A549 (cell line): Measurements from ENCODE around the gene RPL27.

Source experiments
- BHLHE40 ChIP-seq: IDR thresholded peaks from 2 replicates; pipeline ENCODE4 v1.6.1; 2012; ENCODE audit warnings: low read depth, low read length, inconsistent platforms
- CHD2 ChIP-seq: fragments of 150-350 bp; IDR thresholded peaks from 2 replicates; pipeline ENCODE4 v1.6.1; 2014; ENCODE audit warnings: low read length; ENCODE audit not compliant: partially characterized antibody
- CTCF ChIP-seq: fragments of >200 bp; sonication (Bioruptor Twin); formaldehyde crosslinking; IDR thresholded peaks from 3 replicates; pipeline ENCODE4 v1.5.1; 2016
- EP300 ChIP-seq, 2 experiments: fragments of >200 bp; sonication (Bioruptor Twin); formaldehyde crosslinking; IDR thresholded peaks; 2 replicates in 1 of 2; 3 replicates in 1 of 2; pipeline ENCODE4 v1.6.1; 2016 to 2017
- FOSB ChIP-seq: fragments of 250-450 bp; sonication (Bioruptor Pico); IDR thresholded peaks from 2 replicates; pipeline ENCODE4 v1.5.0; 2020; ENCODE audit warnings: mild to moderate bottlenecking, moderate library complexity
- FOSL2 ChIP-seq, 2 experiments: fragments of 450-650 bp in 1 of 2; fragments of >200 bp in 1 of 2; sonication (Bioruptor Twin) in 1 of 2; formaldehyde crosslinking; IDR thresholded peaks; 2 replicates each; pipeline versions ENCODE4 v1.5.0 to v1.6.1; 2016 to 2020; ENCODE audit warnings: mild to moderate bottlenecking in 1 of 2, moderate library complexity in 1 of 2
- HDAC2 ChIP-seq: fragments of 200-600 bp; sonication (generic); IDR thresholded peaks from 2 replicates; pipeline ENCODE4 v1.6.1; 2016
- KDM1A ChIP-seq: fragments of 200-600 bp; sonication (generic); IDR thresholded peaks from 2 replicates; pipeline ENCODE4 v1.6.1; 2016; ENCODE audit warnings: low read depth, mild to moderate bottlenecking
- POLR2A ChIP-seq: IDR thresholded peaks from 2 replicates; pipeline ENCODE4 v1.6.1; 2012; ENCODE audit warnings: mild to moderate bottlenecking, low read length
- RAD21 ChIP-seq, 2 experiments: fragments of >200 bp in 1 of 2; sonication (Bioruptor Twin) in 1 of 2; formaldehyde crosslinking in 1 of 2; IDR thresholded peaks in 1 of 2; conservative IDR thresholded peaks in 1 of 2; 2 replicates in 1 of 2; 3 replicates in 1 of 2; pipeline ENCODE4 v1.6.1; 2012 to 2018; ENCODE audit warnings: inconsistent platforms in 1 of 2
- ZFP36 ChIP-seq: fragments of 450-650 bp; IDR thresholded peaks from 2 replicates; pipeline ENCODE4 v1.6.1; 2014; ENCODE audit warnings: borderline replicate concordance; ENCODE audit not compliant: partially characterized antibody

GRCh38 chr17:43018932-43019331 lies 20.7 kb downstream of the RPL27 start:
- no peak for TF ChIP-seq CTCF
- no peak for TF ChIP-seq POLR2A
- TF ChIP-seq CHD2 = no peak
- TF ChIP-seq BHLHE40 = no peak
- no peak for TF ChIP-seq EP300 (IDR thresholded peaks at IDR 0.05)
- TF ChIP-seq FOSL2 (IDR thresholded peaks at IDR 0.05) = no peak
- no peak for TF ChIP-seq FOSL2 (CRISPR knock-in tag; IDR thresholded peaks at IDR 0.05)
- no peak for TF ChIP-seq ZFP36
- TF ChIP-seq RAD21 (conservative IDR thresholded peaks at IDR 0.05 in 1 of 2, IDR thresholded peaks at IDR 0.05 in 1 of 2) = no peak
- TF ChIP-seq HDAC2 = no peak
- no peak for TF ChIP-seq FOSB (CRISPR knock-in tag)
- TF ChIP-seq KDM1A = no peak
